GM23338 (cell line): ENCODE measurements around the gene ACSL3. TPM values are rescaled to one million over a fixed set of nuclear protein-coding genes. Genes with fewer than 3 reads are reported as not detected.
A peak's percentile ranks its signal among the peaks of the same experiment; 100 is the strongest.

Experiments
- ATAC-seq: fragments of 200-7000 bp; cut with Tn5 transposase; 3 replicates; pipeline ENCODE4 v1.9.1; 2020
- DNase-seq: peaks from one replicate; pipeline ENCODE4 v3.0.0-alpha.2; 2015; ENCODE audit warnings: low spot score
- H2AFZ ChIP-seq: fragments of 200-600 bp; sonication (generic); 2 replicates; pipeline ENCODE4 v1.8.0; 2016; ENCODE audit warnings: antibody characterized with exemption, mild to moderate bottlenecking, moderate library complexity
- H3F3A ChIP-seq: fragments of 200-600 bp; sonication (generic); replicated peaks from 2 replicates; pipeline ENCODE4 v1.8.0; 2017; ENCODE audit warnings: antibody characterized with exemption, mixed run types, low read depth
- H3K27ac ChIP-seq: fragments of 200-600 bp; sonication (generic); 2 replicates; pipeline ENCODE4 v1.6.1; 2016; ENCODE audit warnings: low read depth
- H3K27me3 ChIP-seq: fragments of 200-600 bp; sonication (generic); 2 replicates; pipeline ENCODE4 v1.8.0; 2016; ENCODE audit warnings: mild to moderate bottlenecking, mixed run types, moderate library complexity; ENCODE audit not compliant: insufficient read depth
- H3K36me3 ChIP-seq: fragments of 200-600 bp; sonication (generic); 2 replicates; pipeline ENCODE4 v1.8.0; 2016; ENCODE audit warnings: mild to moderate bottlenecking; ENCODE audit not compliant: insufficient read depth
- H3K4me1 ChIP-seq: fragments of 200-600 bp; sonication (generic); 2 replicates; pipeline ENCODE4 v1.8.0; 2016; ENCODE audit warnings: mild to moderate bottlenecking, moderate library complexity; ENCODE audit not compliant: insufficient read depth
- H3K4me2 ChIP-seq: fragments of 200-600 bp; sonication (generic); 2 replicates; pipeline ENCODE4 v1.7.1; 2017; ENCODE audit warnings: mixed run types
- H3K4me3 ChIP-seq: fragments of 200-600 bp; sonication (generic); 2 replicates; pipeline ENCODE4 v1.6.1; 2016; ENCODE audit warnings: mixed run types
- H3K79me2 ChIP-seq: fragments of 200-600 bp; sonication (generic); replicated peaks from 2 replicates; pipeline ENCODE4 v1.8.0; 2017; ENCODE audit warnings: mild to moderate bottlenecking; ENCODE audit not compliant: insufficient read depth
- H3K9me2 ChIP-seq: fragments of 200-600 bp; sonication (generic); 2 replicates; pipeline ENCODE4 v1.8.0; 2017; ENCODE audit not compliant: insufficient read depth
- H4K20me1 ChIP-seq: fragments of 200-600 bp; sonication (generic); replicated peaks from 2 replicates; pipeline ENCODE4 v1.8.0; 2017; ENCODE audit warnings: mild to moderate bottlenecking; ENCODE audit not compliant: insufficient read depth
- H3K27ac Mint-ChIP-seq: 2 replicates; pipeline ENCODE4 v1.8.0; 2020; ENCODE audit warnings: inconsistent platforms, mild to moderate bottlenecking, moderate library complexity, mixed read lengths
- H3K27me3 Mint-ChIP-seq: 3 replicates; pipeline ENCODE4 v1.8.0; 2022; ENCODE audit warnings: low read depth, mild to moderate bottlenecking, moderate library complexity, mixed read lengths, inconsistent platforms; ENCODE audit not compliant: insufficient read depth, poor library complexity
- H3K36me3 Mint-ChIP-seq: 3 replicates; pipeline ENCODE4 v1.8.0; 2021; ENCODE audit warnings: low read depth, mild to moderate bottlenecking, inconsistent platforms, moderate library complexity, mixed read lengths
- H3K4me1 Mint-ChIP-seq: 3 replicates; pipeline ENCODE4 v1.8.0; 2020; ENCODE audit warnings: mild to moderate bottlenecking, inconsistent platforms, mixed read lengths
- H3K4me3 Mint-ChIP-seq: 3 replicates; pipeline ENCODE4 v1.8.0; 2021; ENCODE audit warnings: moderate library complexity, mild to moderate bottlenecking, inconsistent platforms, mixed read lengths
- H3K9me3 Mint-ChIP-seq: 3 replicates; pipeline ENCODE4 v1.8.0; 2020; ENCODE audit warnings: moderate library complexity, mild to moderate bottlenecking, inconsistent platforms, mixed read lengths
- CREB1 ChIP-seq: fragments of 250-450 bp; sonication (Bioruptor Pico); IDR thresholded peaks from 2 replicates; pipeline ENCODE4 v1.5.0; 2020; ENCODE audit warnings: low read depth, mild to moderate bottlenecking, moderate library complexity
- CTCF ChIP-seq, 2 experiments: fragments of 200-600 bp in 1 of 2; sonication (generic) in 1 of 2; conservative IDR thresholded peaks; 2 replicates each; pipeline versions ENCODE4 v1.5.1 to v1.6.1; 2016 to 2017; ENCODE audit warnings: antibody characterized with exemption in 2 of 2, low read depth in 2 of 2, mild to moderate bottlenecking in 2 of 2, moderate library complexity in 1 of 2
- ETS1 ChIP-seq: IDR thresholded peaks from 2 replicates; pipeline ENCODE4 v1.6.1; 2016; ENCODE audit warnings: antibody characterized with exemption
- EZH2 ChIP-seq: fragments of 200-600 bp; sonication (generic); IDR thresholded peaks from one replicate; pipeline ENCODE4 v1.8.0; 2017; ENCODE audit warnings: antibody characterized with exemption, mild to moderate bottlenecking, low read depth; ENCODE audit not compliant: unreplicated experiment
- EZH2phosphoT487 ChIP-seq: fragments of 200-600 bp; sonication (generic); IDR thresholded peaks from one replicate; pipeline ENCODE4 v1.8.1; 2018; ENCODE audit warnings: antibody characterized with exemption; ENCODE audit not compliant: unreplicated experiment
- JUNB ChIP-seq: IDR thresholded peaks from one replicate; pipeline ENCODE4 v1.6.1; 2016; ENCODE audit warnings: antibody characterized with exemption; ENCODE audit not compliant: unreplicated experiment
- NANOG ChIP-seq: IDR thresholded peaks from 2 replicates; pipeline ENCODE4 v1.6.1; 2016; ENCODE audit warnings: antibody characterized with exemption, borderline replicate concordance
- POLR2AphosphoS5 ChIP-seq: IDR thresholded peaks from 2 replicates; pipeline ENCODE4 v1.6.1; 2016; ENCODE audit warnings: antibody characterized with exemption, low read depth
- REST ChIP-seq: IDR thresholded peaks from one replicate; pipeline ENCODE4 v1.6.1; 2018; ENCODE audit warnings: antibody characterized with exemption; ENCODE audit not compliant: unreplicated experiment
- STAT1 ChIP-seq: IDR thresholded peaks from one replicate; pipeline ENCODE4 v1.6.1; 2016; ENCODE audit warnings: antibody characterized with exemption; ENCODE audit not compliant: unreplicated experiment
- ZNF114 ChIP-seq: fragments of 250-450 bp; sonication (Bioruptor Pico); IDR thresholded peaks from 2 replicates; pipeline ENCODE4 v1.5.0; 2020; ENCODE audit warnings: mild to moderate bottlenecking, moderate library complexity
- ZNF331 ChIP-seq: fragments of 250-450 bp; sonication (Bioruptor Pico); IDR thresholded peaks from 2 replicates; pipeline ENCODE4 v1.5.0; 2020; ENCODE audit warnings: low read depth, mild to moderate bottlenecking, moderate library complexity
- ZNF462 ChIP-seq: fragments of 250-450 bp; sonication (Bioruptor Pico); IDR thresholded peaks from 2 replicates; pipeline ENCODE4 v1.5.0; 2020; ENCODE audit warnings: mild to moderate bottlenecking, moderate library complexity
- polyA plus RNA-seq: library from polyadenylated mRNA; unstranded; fragments of >200 nt; fragmentation: Nextera tagmentation; extraction: Ambion mirVana; gene quantifications from 2 replicates; pipeline ENCODE4 v1.2.1, GENCODE V29; 2016
- total RNA-seq: library from RNA; depleted of rRNA; stranded (reverse); fragments of >200 nt; shearing (Covaris generic); gene quantifications from 2 replicates; pipeline ENCODE4 v1.2.3, GENCODE V29; 2014

Gene ACSL3
- total and polyA plus RNA-seq, 2 experiments from 2014 or later: 55.3 to 130 TPM

GRCh38 chr2:222859786-222860612 lies 837 bp upstream of the ACSL3 start:
- ATAC-seq (peak; percentile 8), DNase-seq (peak; percentile 56)
- Histone ChIP-seq H3K4me2 (peak overlapping the region; percentile 70), H3K9me2 (0 out of 2 replicates have a peak, but pooled peaks cover 5% of the 10 kb centered on the region), H3K4me3 (peak overlapping the region; percentile 85), H3F3A (no peaks in the 10 kb centered on the region), H2AFZ (peak overlapping the region; percentile 6), H3K79me2 (peaks cover 40% of the 10 kb centered on the region), H3K4me1 (peaks cover 45% of the 10 kb centered on the region), H3K36me3 (no peaks in the 10 kb centered on the region), H3K27ac (peak overlapping the region; percentile 46; the same call in 1 of the 2 replicates), H4K20me1 (peaks cover 26% of the 10 kb centered on the region), H3K27me3 (no peaks in the 10 kb centered on the region)
- Mint-ChIP-seq H3K27me3 (peaks cover 4% of the 10 kb centered on the region), H3K4me1 (peaks cover 7% of the 10 kb centered on the region), H3K27ac (peak overlapping the region; percentile 89), H3K9me3 (peaks cover 3% of the 10 kb centered on the region; the same call in 1 of the 3 replicates), H3K36me3 (no peaks in the 10 kb centered on the region), H3K4me3 (peak overlapping the region; percentile 63)
- TF ChIP-seq CREB1 (no peak), ZNF331 (CRISPR knock-in tag) (no peak), ZNF462 (CRISPR knock-in tag) (no peak), JUNB (no peak), NANOG (no peak), ETS1 (no peak), POLR2AphosphoS5 (no peak), REST (no peak), ZNF114 (CRISPR knock-in tag) (no peak), EZH2phosphoT487 (no peak), CTCF (conservative IDR thresholded peaks at IDR 0.05; ENCODE audit: low read depth in 2 of 2) (no peak), STAT1 (no peak), EZH2 (no peak)
